ENCODE data around the gene KCNK3.

Gene KCNK3

GRCh38 chr2:26715528-26716270 lies 23.2 kb downstream of the KCNK3 start:
- no peak for DNase-seq

GRCh38 chr2:26716340-26716739 lies 23.8 kb downstream of the KCNK3 start:
- DNase-seq = no peak

GRCh38 chr2:26716769-26717168 lies 24.2 kb downstream of the KCNK3 start:
- DNase-seq = no peak

- no peak for DNase-seq
Observed at GRCh38 chr2:26717362-26717761, 24.8 kb downstream of the KCNK3 start.

GRCh38 chr2:26718949-26719686 lies 26.6 kb downstream of the KCNK3 start:
- no peak for DNase-seq

- peak; percentile 54 for DNase-seq
Observed at GRCh38 chr2:26720322-26721114, 28.0 kb downstream of the KCNK3 start.

- peak; percentile 16 for DNase-seq
Observed at GRCh38 chr2:26721115-26722032, 28.9 kb downstream of the KCNK3 start.

- DNase-seq = no peak
Observed at GRCh38 chr2:26722328-26722727, 29.8 kb downstream of the KCNK3 start.

GRCh38 chr2:26722911-26723310 lies 30.4 kb downstream of the KCNK3 start:
- DNase-seq = no peak

- no peak for DNase-seq
Observed at GRCh38 chr2:26723475-26723874, 31.0 kb downstream of the KCNK3 start.

- no peak for DNase-seq
Observed at GRCh38 chr2:26723991-26724750, 31.6 kb downstream of the KCNK3 start.

- DNase-seq = no peak
Observed at GRCh38 chr2:26724784-26725520, 32.4 kb downstream of the KCNK3 start.

- no peak for DNase-seq
Observed at GRCh38 chr2:26725521-26725820, 32.9 kb downstream of the KCNK3 start.

GRCh38 chr2:26726228-26726627 lies 33.7 kb downstream of the KCNK3 start:
- no peak for DNase-seq

- DNase-seq = no peak
Observed at GRCh38 chr2:26727641-26728561, 35.4 kb downstream of the KCNK3 start.

GRCh38 chr2:26729311-26729710 lies 36.8 kb downstream of the KCNK3 start:
- DNase-seq = no peak

- DNase-seq = no peak
Observed at GRCh38 chr2:26730549-26731344, 38.2 kb downstream of the KCNK3 start.

- no peak for DNase-seq
Observed at GRCh38 chr2:26731714-26732113, 39.2 kb downstream of the KCNK3 start.

- DNase-seq = no peak
Observed at GRCh38 chr2:26732446-26732845, 39.9 kb downstream of the KCNK3 start.

All from NCI-H2029 treated with DMSO at 0.1 percent for 48 hours (cell line).